GM23338 (cell line): Measurements from ENCODE around the gene ENOX1. TPM values are rescaled to one million over a fixed set of nuclear protein-coding genes. Genes with fewer than 3 reads are reported as not detected.
A peak's percentile ranks its signal among the peaks of the same experiment; 100 is the strongest.

Experiments
- ATAC-seq: fragments of 200-7000 bp; cut with Tn5 transposase; 3 replicates; pipeline ENCODE4 v1.9.1; 2020
- DNase-seq: peaks from one replicate; pipeline ENCODE4 v3.0.0-alpha.2; 2015; ENCODE audit warnings: low spot score
- H2AFZ ChIP-seq: fragments of 200-600 bp; sonication (generic); 2 replicates; pipeline ENCODE4 v1.8.0; 2016; ENCODE audit warnings: antibody characterized with exemption, mild to moderate bottlenecking, moderate library complexity
- H3F3A ChIP-seq: fragments of 200-600 bp; sonication (generic); replicated peaks from 2 replicates; pipeline ENCODE4 v1.8.0; 2017; ENCODE audit warnings: antibody characterized with exemption, mixed run types, low read depth
- H3K27ac ChIP-seq: fragments of 200-600 bp; sonication (generic); 2 replicates; pipeline ENCODE4 v1.6.1; 2016; ENCODE audit warnings: low read depth
- H3K27me3 ChIP-seq: fragments of 200-600 bp; sonication (generic); 2 replicates; pipeline ENCODE4 v1.8.0; 2016; ENCODE audit warnings: mild to moderate bottlenecking, mixed run types, moderate library complexity; ENCODE audit not compliant: insufficient read depth
- H3K36me3 ChIP-seq: fragments of 200-600 bp; sonication (generic); 2 replicates; pipeline ENCODE4 v1.8.0; 2016; ENCODE audit warnings: mild to moderate bottlenecking; ENCODE audit not compliant: insufficient read depth
- H3K4me1 ChIP-seq: fragments of 200-600 bp; sonication (generic); 2 replicates; pipeline ENCODE4 v1.8.0; 2016; ENCODE audit warnings: mild to moderate bottlenecking, moderate library complexity; ENCODE audit not compliant: insufficient read depth
- H3K4me2 ChIP-seq: fragments of 200-600 bp; sonication (generic); 2 replicates; pipeline ENCODE4 v1.7.1; 2017; ENCODE audit warnings: mixed run types
- H3K4me3 ChIP-seq: fragments of 200-600 bp; sonication (generic); 2 replicates; pipeline ENCODE4 v1.6.1; 2016; ENCODE audit warnings: mixed run types
- H3K79me2 ChIP-seq: fragments of 200-600 bp; sonication (generic); replicated peaks from 2 replicates; pipeline ENCODE4 v1.8.0; 2017; ENCODE audit warnings: mild to moderate bottlenecking; ENCODE audit not compliant: insufficient read depth
- H3K9me2 ChIP-seq: fragments of 200-600 bp; sonication (generic); 2 replicates; pipeline ENCODE4 v1.8.0; 2017; ENCODE audit not compliant: insufficient read depth
- H4K20me1 ChIP-seq: fragments of 200-600 bp; sonication (generic); replicated peaks from 2 replicates; pipeline ENCODE4 v1.8.0; 2017; ENCODE audit warnings: mild to moderate bottlenecking; ENCODE audit not compliant: insufficient read depth
- H3K27ac Mint-ChIP-seq: 2 replicates; pipeline ENCODE4 v1.8.0; 2020; ENCODE audit warnings: inconsistent platforms, mild to moderate bottlenecking, moderate library complexity, mixed read lengths
- H3K27me3 Mint-ChIP-seq: 3 replicates; pipeline ENCODE4 v1.8.0; 2022; ENCODE audit warnings: low read depth, mild to moderate bottlenecking, moderate library complexity, mixed read lengths, inconsistent platforms; ENCODE audit not compliant: insufficient read depth, poor library complexity
- H3K36me3 Mint-ChIP-seq: 3 replicates; pipeline ENCODE4 v1.8.0; 2021; ENCODE audit warnings: low read depth, mild to moderate bottlenecking, inconsistent platforms, moderate library complexity, mixed read lengths
- H3K4me1 Mint-ChIP-seq: 3 replicates; pipeline ENCODE4 v1.8.0; 2020; ENCODE audit warnings: mild to moderate bottlenecking, inconsistent platforms, mixed read lengths
- H3K4me3 Mint-ChIP-seq: 3 replicates; pipeline ENCODE4 v1.8.0; 2021; ENCODE audit warnings: moderate library complexity, mild to moderate bottlenecking, inconsistent platforms, mixed read lengths
- H3K9me3 Mint-ChIP-seq: 3 replicates; pipeline ENCODE4 v1.8.0; 2020; ENCODE audit warnings: moderate library complexity, mild to moderate bottlenecking, inconsistent platforms, mixed read lengths
- CREB1 ChIP-seq: fragments of 250-450 bp; sonication (Bioruptor Pico); IDR thresholded peaks from 2 replicates; pipeline ENCODE4 v1.5.0; 2020; ENCODE audit warnings: low read depth, mild to moderate bottlenecking, moderate library complexity
- EZH2 ChIP-seq: fragments of 200-600 bp; sonication (generic); IDR thresholded peaks from one replicate; pipeline ENCODE4 v1.8.0; 2017; ENCODE audit warnings: antibody characterized with exemption, mild to moderate bottlenecking, low read depth; ENCODE audit not compliant: unreplicated experiment
- JUNB ChIP-seq: IDR thresholded peaks from one replicate; pipeline ENCODE4 v1.6.1; 2016; ENCODE audit warnings: antibody characterized with exemption; ENCODE audit not compliant: unreplicated experiment
- NANOG ChIP-seq: IDR thresholded peaks from 2 replicates; pipeline ENCODE4 v1.6.1; 2016; ENCODE audit warnings: antibody characterized with exemption, borderline replicate concordance
- POLR2AphosphoS5 ChIP-seq: IDR thresholded peaks from 2 replicates; pipeline ENCODE4 v1.6.1; 2016; ENCODE audit warnings: antibody characterized with exemption, low read depth
- STAT1 ChIP-seq: IDR thresholded peaks from one replicate; pipeline ENCODE4 v1.6.1; 2016; ENCODE audit warnings: antibody characterized with exemption; ENCODE audit not compliant: unreplicated experiment
- ZNF331 ChIP-seq: fragments of 250-450 bp; sonication (Bioruptor Pico); IDR thresholded peaks from 2 replicates; pipeline ENCODE4 v1.5.0; 2020; ENCODE audit warnings: low read depth, mild to moderate bottlenecking, moderate library complexity
- ZNF462 ChIP-seq: fragments of 250-450 bp; sonication (Bioruptor Pico); IDR thresholded peaks from 2 replicates; pipeline ENCODE4 v1.5.0; 2020; ENCODE audit warnings: mild to moderate bottlenecking, moderate library complexity
- polyA plus RNA-seq: library from polyadenylated mRNA; unstranded; fragments of >200 nt; fragmentation: Nextera tagmentation; extraction: Ambion mirVana; gene quantifications from 2 replicates; pipeline ENCODE4 v1.2.1, GENCODE V29; 2016
- total RNA-seq: library from RNA; depleted of rRNA; stranded (reverse); fragments of >200 nt; shearing (Covaris generic); gene quantifications from 2 replicates; pipeline ENCODE4 v1.2.3, GENCODE V29; 2014
- TF ChIP-seq, protein P1 (sequence below): IDR thresholded peaks from 2 replicates; pipeline ENCODE4 v1.6.1; 2016; ENCODE audit warnings: antibody characterized with exemption

The ENOX1 gene
- total and polyA plus RNA-seq, 2 experiments from 2014 or later, result 0.66 to 0.81 TPM

GRCh38 chr13:43551897-43552456 lies 234.8 kb downstream of the ENOX1 start (continued):
- no peak for TF ChIP-seq ZNF331
- TF ChIP-seq EZH2, result no peak
- TF ChIP-seq JUNB, result no peak
- TF ChIP-seq STAT1, result no peak

- H3K9me3 Mint-ChIP-seq, result no peaks in the 10 kb centered on the region
- no peak overlapping the region for H3K4me3 Mint-ChIP-seq
- Histone ChIP-seq H3K4me2 (no peak overlapping the region), H4K20me1 (no peaks in the 10 kb centered on the region), H3K9me2 (no peaks in the 10 kb centered on the region), H2AFZ (no peak overlapping the region), H3K4me1 (no peaks in the 10 kb centered on the region), H3K27ac (no peak overlapping the region), H3K36me3 (no peaks in the 10 kb centered on the region), H3F3A (no peaks in the 10 kb centered on the region), H3K27me3 (no peaks in the 10 kb centered on the region), H3K79me2 (no peaks in the 10 kb centered on the region), H3K4me3 (no peak overlapping the region)
- H3K27me3 Mint-ChIP-seq, result no peaks in the 10 kb centered on the region
- no peaks in the 10 kb centered on the region for H3K36me3 Mint-ChIP-seq
- no peak overlapping the region for H3K27ac Mint-ChIP-seq
- TF ChIP-seq NANOG, result no peak
- DNase-seq (no peak), ATAC-seq (no peak)
- no peaks in the 10 kb centered on the region for H3K4me1 Mint-ChIP-seq
These were observed 240.0 kb downstream of the ENOX1 start for GRCh38 chr13:43546816-43547215.

DNA sequence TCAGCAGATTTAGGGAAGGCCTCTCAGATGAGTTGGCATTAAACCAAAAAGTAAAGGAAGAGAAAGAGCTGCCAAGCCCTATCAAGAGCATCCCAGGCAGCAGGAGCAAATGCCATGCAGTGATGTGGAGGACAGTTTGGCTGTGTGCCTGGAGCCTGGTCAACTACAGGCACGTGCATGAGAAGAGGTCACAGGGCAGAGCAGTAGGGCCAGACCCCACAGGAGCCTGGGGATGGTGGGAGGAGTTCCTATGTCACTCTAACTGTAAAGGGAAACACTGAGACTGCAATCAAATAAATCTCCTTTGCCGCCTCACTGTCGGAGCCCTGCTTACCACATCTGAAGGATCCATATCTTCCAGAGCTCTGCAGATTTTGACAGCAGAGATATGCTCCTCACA lies 240.5 kb downstream of the ENOX1 start:
- no peaks in the 10 kb centered on the region for H3K9me2 ChIP-seq
- H3K4me3 Mint-ChIP-seq, result no peak overlapping the region
- ATAC-seq, result no peak
- no peak overlapping the region for H3K4me2 ChIP-seq
- no peaks in the 10 kb centered on the region for H3K4me1 ChIP-seq
- no peaks in the 10 kb centered on the region for H3K9me3 Mint-ChIP-seq
- no peaks in the 10 kb centered on the region for H3K79me2 ChIP-seq
- H3K27ac ChIP-seq, result no peak overlapping the region
- TF ChIP-seq CREB1 (CRISPR knock-in tag) (no peak), ZNF331 (no peak), POLR2AphosphoS5 (no peak)
- no peak overlapping the region for H3K4me3 ChIP-seq
- no peak for DNase-seq
- H3F3A ChIP-seq, result no peaks in the 10 kb centered on the region
- no peak overlapping the region for H2AFZ ChIP-seq
- H3K36me3 Mint-ChIP-seq, result no peaks in the 10 kb centered on the region
- no peaks in the 10 kb centered on the region for H3K4me1 Mint-ChIP-seq
- no peaks in the 10 kb centered on the region for H3K36me3 ChIP-seq
- no peaks in the 10 kb centered on the region for H3K27me3 ChIP-seq
- no peak overlapping the region for H3K27ac Mint-ChIP-seq
- no peaks in the 10 kb centered on the region for H4K20me1 ChIP-seq
- H3K27me3 Mint-ChIP-seq, result no peaks in the 10 kb centered on the region

DNA sequence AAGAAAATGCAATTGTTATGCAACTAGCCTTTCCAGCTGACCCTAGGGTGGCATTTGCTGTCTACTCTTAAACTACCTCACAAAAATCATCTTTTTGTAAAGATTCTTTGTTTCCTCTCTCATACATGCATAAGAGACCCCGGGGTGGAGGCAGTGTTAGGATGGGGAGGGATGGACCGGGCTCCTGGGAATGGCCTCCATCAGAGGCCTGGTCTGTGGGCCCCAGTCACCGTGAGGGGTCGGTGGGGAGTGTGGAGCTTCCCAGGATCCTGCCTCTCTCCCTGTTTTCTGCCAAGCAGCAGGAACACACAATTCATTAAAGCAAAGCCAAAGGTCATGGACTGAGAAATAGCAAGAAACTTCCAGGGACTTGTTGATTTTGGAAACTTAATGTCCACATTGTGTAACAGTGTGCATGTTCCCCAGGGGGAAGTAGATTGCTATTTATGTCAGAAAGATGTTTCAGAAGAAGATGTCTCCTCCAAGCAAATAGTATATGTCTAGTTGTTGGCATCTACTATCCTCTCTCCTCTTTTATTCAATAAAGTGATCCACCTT lies 241.4 kb downstream of the ENOX1 start:
- ATAC-seq, result no peak
- H3K27ac ChIP-seq, result no peak overlapping the region
- TF ChIP-seq, protein P1, sequence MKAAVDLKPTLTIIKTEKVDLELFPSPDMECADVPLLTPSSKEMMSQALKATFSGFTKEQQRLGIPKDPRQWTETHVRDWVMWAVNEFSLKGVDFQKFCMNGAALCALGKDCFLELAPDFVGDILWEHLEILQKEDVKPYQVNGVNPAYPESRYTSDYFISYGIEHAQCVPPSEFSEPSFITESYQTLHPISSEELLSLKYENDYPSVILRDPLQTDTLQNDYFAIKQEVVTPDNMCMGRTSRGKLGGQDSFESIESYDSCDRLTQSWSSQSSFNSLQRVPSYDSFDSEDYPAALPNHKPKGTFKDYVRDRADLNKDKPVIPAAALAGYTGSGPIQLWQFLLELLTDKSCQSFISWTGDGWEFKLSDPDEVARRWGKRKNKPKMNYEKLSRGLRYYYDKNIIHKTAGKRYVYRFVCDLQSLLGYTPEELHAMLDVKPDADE, result no peak
- no peak for TF ChIP-seq ZNF462
- TF ChIP-seq JUNB, result no peak

More for the DNA sequence above, 241.4 kb downstream of the ENOX1 start:
- H3K4me1 Mint-ChIP-seq, result no peaks in the 10 kb centered on the region
- no peaks in the 10 kb centered on the region for H3F3A ChIP-seq
- 0 out of 2 replicates have a peak overlapping the region, but pooled peaks have one; percentile 64 for H2AFZ ChIP-seq
- no peak overlapping the region for H3K27ac Mint-ChIP-seq
- H3K4me1 ChIP-seq, result no peaks in the 10 kb centered on the region
- no peaks in the 10 kb centered on the region for H3K79me2 ChIP-seq
- H3K36me3 ChIP-seq, result no peaks in the 10 kb centered on the region
- H3K4me2 ChIP-seq, result no peak overlapping the region
- no peak for DNase-seq
- H3K9me3 Mint-ChIP-seq, result no peaks in the 10 kb centered on the region
- no peaks in the 10 kb centered on the region for H4K20me1 ChIP-seq
- H3K9me2 ChIP-seq, result no peaks in the 10 kb centered on the region
- no peaks in the 10 kb centered on the region for H3K36me3 Mint-ChIP-seq
- H3K27me3 Mint-ChIP-seq, result no peaks in the 10 kb centered on the region
- no peak overlapping the region for H3K4me3 Mint-ChIP-seq
- H3K27me3 ChIP-seq, result no peaks in the 10 kb centered on the region
- no peak overlapping the region for H3K4me3 ChIP-seq
